Measurements from ENCODE around the gene LGMN. TPM values are rescaled to one million over a fixed set of nuclear protein-coding genes. Genes with fewer than 3 reads are reported as not detected.

Gene LGMN
- total RNA-seq, 2 experiments from 2014 or later: 2.1 to 2.3 TPM

DNA sequence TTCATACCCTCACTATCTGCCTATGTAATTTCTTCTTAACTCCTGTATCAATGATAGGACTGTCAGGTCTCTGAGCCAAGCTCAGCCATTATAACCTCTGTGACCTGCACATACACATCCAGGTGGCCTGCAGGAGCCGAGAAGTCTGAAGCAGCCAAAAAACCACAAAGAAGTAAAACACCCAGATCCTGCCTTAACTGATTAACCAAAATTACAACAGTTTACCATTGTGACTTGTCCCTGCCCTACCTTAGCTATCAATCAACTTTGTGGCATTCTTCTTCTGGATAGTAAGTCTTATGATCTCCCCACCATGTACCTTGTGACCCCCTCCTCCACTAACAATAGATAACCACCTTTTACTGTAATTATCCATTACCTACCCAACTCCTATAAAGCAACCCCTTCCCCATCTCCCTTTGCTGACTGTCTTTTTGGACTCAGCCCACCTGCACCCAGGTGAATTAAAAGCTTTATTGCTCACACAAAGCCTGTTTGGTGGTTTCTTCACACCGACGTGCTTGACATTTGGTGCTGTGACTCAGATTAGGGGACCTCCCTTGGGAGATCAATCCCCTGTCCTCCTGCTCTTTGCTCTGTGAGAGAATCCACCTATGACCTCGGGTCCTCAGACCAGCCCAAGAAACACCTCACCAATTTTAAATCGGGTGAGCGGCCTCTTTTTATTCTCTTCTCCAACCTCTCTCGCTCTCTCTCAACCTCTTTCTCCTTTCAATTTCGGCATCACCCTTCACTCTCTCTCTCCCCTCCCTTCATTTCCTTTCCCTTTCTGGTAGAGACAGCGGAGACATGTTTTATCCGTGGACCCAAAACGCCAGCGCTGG, 11.5 kb upstream of the LGMN start:
- H3K36me3 Mint-ChIP-seq (ENCODE audit: low read depth): no peaks in the 10 kb centered on the region
- CTCF ChIA-PET: no interaction called here
- ATAC-seq (peak; percentile 79), DNase-seq (peak; percentile 74)
- H3K4me3 Mint-ChIP-seq: no peak overlapping the region
- peaks cover 24% of the 10 kb centered on the region for H3K4me1 Mint-ChIP-seq (ENCODE audit: low read depth)
- peak overlapping the region; percentile 76 for H3K27ac Mint-ChIP-seq
- POLR2A ChIA-PET: interaction anchor here (0.8 to 1.0 kb wide), 2 partner anchors 10 to 638 kb away, joined by 3 read pairs; partner anchors contain the start of genes CPSF2 and NDUFB1
- peaks cover 17% of the 10 kb centered on the region for H3K27me3 Mint-ChIP-seq
- no peaks in the 10 kb centered on the region for H3K9me3 Mint-ChIP-seq
- no peak for TF ChIP-seq CTCF (IDR thresholded peaks at IDR 0.05)
- intact Hi-C loops (cut with micrococcal nuclease): no loop called here

GRCh38 chr14:92759300-92759678, 10.9 kb upstream of the LGMN start:
- intact Hi-C loops (cut with micrococcal nuclease): no loop called here
- DNase-seq (peak; percentile 70), ATAC-seq (peak; percentile 65)
- peaks cover 24% of the 10 kb centered on the region for H3K4me1 Mint-ChIP-seq (ENCODE audit: low read depth)
- ChIA-PET CTCF (no interaction called here), POLR2A (interaction anchor here (0.8 to 1.0 kb wide), 2 partner anchors 10 to 638 kb away, joined by 3 read pairs; partner anchors contain the start of genes CPSF2 and NDUFB1)
- peak overlapping the region; percentile 76 for H3K27ac Mint-ChIP-seq
- H3K9me3 Mint-ChIP-seq: no peaks in the 10 kb centered on the region
- H3K27me3 Mint-ChIP-seq: peaks cover 17% of the 10 kb centered on the region
- no peak for TF ChIP-seq CTCF (IDR thresholded peaks at IDR 0.05)
- no peaks in the 10 kb centered on the region for H3K36me3 Mint-ChIP-seq (ENCODE audit: low read depth)
- H3K4me3 Mint-ChIP-seq: no peak overlapping the region

- no peaks in the 10 kb centered on the region for H3K9me3 Mint-ChIP-seq
- H3K36me3 Mint-ChIP-seq (ENCODE audit: low read depth): no peaks in the 10 kb centered on the region
- ATAC-seq: no peak
- intact Hi-C loops (cut with micrococcal nuclease): no loop called here
- POLR2A ChIA-PET: interaction anchor here (0.6 kb wide), 1 partner anchor 41 kb away, joined by 4 read pairs; no protein-coding TSS in a partner anchor
- peaks cover 10% of the 10 kb centered on the region for H3K27me3 Mint-ChIP-seq
- CTCF ChIA-PET: no interaction called here
- peaks cover 24% of the 10 kb centered on the region for H3K4me1 Mint-ChIP-seq (ENCODE audit: low read depth)
- no peak overlapping the region for H3K27ac Mint-ChIP-seq
- DNase-seq: no peak
- TF ChIP-seq CTCF (IDR thresholded peaks at IDR 0.05): no peak
- H3K4me3 Mint-ChIP-seq: no peak overlapping the region
These were observed 8.0 kb upstream of the LGMN start for GRCh38 chr14:92756446-92756845.

DNA sequence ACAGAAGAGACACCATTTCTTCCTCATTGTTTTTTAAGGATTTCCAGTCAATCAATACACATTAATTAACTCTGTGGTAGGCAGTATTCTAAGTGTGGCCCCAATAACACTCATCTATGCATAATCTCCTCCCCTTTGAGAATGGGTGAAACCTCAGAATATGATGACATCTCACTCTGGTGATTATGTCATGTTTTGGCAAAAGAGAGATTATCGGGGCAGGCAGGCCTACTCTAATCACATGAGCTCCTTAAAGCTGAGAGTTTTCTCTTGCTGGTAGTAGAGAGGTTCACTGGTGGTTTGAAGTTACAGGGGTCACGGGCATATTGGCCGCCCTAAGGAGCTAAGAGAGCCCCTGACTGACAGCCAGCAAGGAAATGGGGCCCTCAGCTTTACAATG, 7.1 kb upstream of the LGMN start:
- no peak for DNase-seq
- ATAC-seq: no peak
- Mint-ChIP-seq H3K27me3 (peaks cover 8% of the 10 kb centered on the region), H3K27ac (no peak overlapping the region), H3K4me3 (no peak overlapping the region), H3K4me1 (ENCODE audit: low read depth) (peaks cover 19% of the 10 kb centered on the region), H3K36me3 (ENCODE audit: low read depth) (no peaks in the 10 kb centered on the region), H3K9me3 (no peaks in the 10 kb centered on the region)
- ChIA-PET POLR2A (no interaction called here), CTCF (no interaction called here)
- intact Hi-C loops (cut with micrococcal nuclease): no loop called here
- TF ChIP-seq CTCF (IDR thresholded peaks at IDR 0.05): no peak

- no peak for ATAC-seq
- Mint-ChIP-seq H3K4me3 (no peak overlapping the region), H3K9me3 (no peaks in the 10 kb centered on the region), H3K36me3 (ENCODE audit: low read depth) (no peaks in the 10 kb centered on the region), H3K4me1 (ENCODE audit: low read depth) (peaks cover 19% of the 10 kb centered on the region), H3K27ac (no peak overlapping the region), H3K27me3 (peaks cover 13% of the 10 kb centered on the region)
- DNase-seq: no peak
- intact Hi-C loops (cut with micrococcal nuclease): no loop called here
- POLR2A ChIA-PET: no interaction called here
- CTCF ChIA-PET: no interaction called here
- TF ChIP-seq CTCF (IDR thresholded peaks at IDR 0.05): no peak
These were observed 6.5 kb upstream of the LGMN start for GRCh38 chr14:92754966-92755365.

All from activated CD8-positive, alpha-beta T cell treated with anti-CD3 and anti-CD28 coated beads for 36 hours (primary cell).